H1 (cell line): ENCODE results near the gene SLC27A2. TPM values are rescaled to one million over a fixed set of nuclear protein-coding genes. Genes with fewer than 3 reads are reported as not detected.
A peak's percentile ranks its signal among the peaks of the same experiment; 100 is the strongest.

ENCODE experiments used
- CTCF ChIA-PET: fragments of 300-600 bp; sonication (Branson Sonifier 250); formaldehyde crosslinking; loops from one replicate; lab custom pipeline; 2021; ENCODE audit not compliant: partially characterized antibody; lab: Charles Lee
- POLR2A ChIA-PET: fragments of 300-600 bp; sonication (Branson Sonifier 250); formaldehyde crosslinking; loops from one replicate; lab custom pipeline; 2021; ENCODE audit warnings: inconsistent platforms; ENCODE audit not compliant: partially characterized antibody; lab: Charles Lee
- DNase-seq, 2 experiments: peaks; one replicate each; pipeline versions ENCODE4 v3.0.0 to v3.0.0-alpha.2; 2010 to 2022; ENCODE audit warnings: low spot score in 2 of 2, low read depth in 1 of 2, mixed read lengths in 1 of 2
- FAIRE-seq: peaks from 2 replicates; lab custom pipeline; 2011; peaks lifted over from hg19 to GRCh38; lab: Jason Lieb, UNC
- H2AFZ ChIP-seq: 2 replicates; pipeline ENCODE4 v1.8.1; 2012; ENCODE audit warnings: low read length, inconsistent platforms
- H2AK5ac ChIP-seq: 2 replicates; pipeline ENCODE4 v1.6.1; 2013; ENCODE audit warnings: low read depth, low read length
- H2BK120ac ChIP-seq: replicated peaks from 2 replicates; pipeline ENCODE3; 2013; ENCODE audit warnings: low read depth, low read length, inconsistent platforms
- H2BK12ac ChIP-seq: 2 replicates; pipeline ENCODE4 v1.6.1; 2013; ENCODE audit warnings: low read depth, low read length
- H2BK15ac ChIP-seq: 2 replicates; pipeline ENCODE4 v1.6.1; 2013; ENCODE audit warnings: low read length
- H2BK20ac ChIP-seq: 2 replicates; pipeline ENCODE4 v1.6.1; 2013; ENCODE audit warnings: low read length
- H2BK5ac ChIP-seq: 2 replicates; pipeline ENCODE4 v1.6.1; 2013; ENCODE audit warnings: low read depth, low read length
- H3K14ac ChIP-seq: 2 replicates; pipeline ENCODE4 v1.6.1; 2013; ENCODE audit warnings: inconsistent platforms; ENCODE audit not compliant: insufficient read length
- H3K18ac ChIP-seq: 2 replicates; pipeline ENCODE4 v1.6.1; 2013; ENCODE audit warnings: low read length; ENCODE audit errors: extremely low read depth
- H3K23ac ChIP-seq: 2 replicates; pipeline ENCODE4 v1.6.1; 2013; ENCODE audit warnings: inconsistent platforms; ENCODE audit not compliant: insufficient read length
- H3K23me2 ChIP-seq: 2 replicates; pipeline ENCODE4 v1.6.1; 2013; ENCODE audit warnings: low read depth, low read length
- H3K27ac ChIP-seq: 2 replicates; pipeline ENCODE4 v1.6.1; 2011; ENCODE audit warnings: low read depth, low read length, inconsistent platforms
- H3K27me3 ChIP-seq, 4 experiments: replicated peaks in 1 of 4; 1 replicate in 1 of 4; 2 replicates in 3 of 4; pipeline versions ENCODE4 v1.6.1 to v1.8.1; 2011 to 2013; ENCODE audit warnings: low read length in 3 of 4, mild to moderate bottlenecking in 3 of 4, inconsistent platforms in 2 of 4, mixed read lengths in 2 of 4, moderate library complexity in 1 of 4; ENCODE audit not compliant: control insufficient read depth in 3 of 4, insufficient read depth in 3 of 4; ENCODE audit errors: extremely low read depth in 1 of 4
- H3K36me3 ChIP-seq, 4 experiments: 2 replicates each; pipeline versions ENCODE4 v1.6.1 to v1.8.1; 2011 to 2013; ENCODE audit warnings: mild to moderate bottlenecking in 4 of 4, low read length in 3 of 4, moderate library complexity in 2 of 4, control low read depth in 1 of 4, inconsistent platforms in 1 of 4; ENCODE audit not compliant: insufficient read depth in 4 of 4, control insufficient read depth in 2 of 4
- H3K4ac ChIP-seq: replicated peaks from 2 replicates; pipeline ENCODE3; 2013; ENCODE audit warnings: low read length, low read depth, mixed read lengths, inconsistent platforms; ENCODE audit not compliant: insufficient read length
- H3K4me1 ChIP-seq, 4 experiments: replicated peaks in 1 of 4; 1 replicate in 1 of 4; 2 replicates in 3 of 4; pipeline versions ENCODE4 v1.6.1 to v1.8.1; 2011 to 2013; ENCODE audit warnings: low read length in 3 of 4, inconsistent platforms in 2 of 4, mixed read lengths in 1 of 4; ENCODE audit not compliant: insufficient read depth in 4 of 4, control insufficient read depth in 3 of 4
- H3K4me2 ChIP-seq, 2 experiments: 2 replicates each; pipeline versions ENCODE4 v1.6.1 to v1.8.1; 2011 to 2013; ENCODE audit warnings: low read depth in 2 of 2, low read length in 2 of 2, control low read depth in 1 of 2, inconsistent platforms in 1 of 2, mild to moderate bottlenecking in 1 of 2; ENCODE audit not compliant: insufficient read depth in 1 of 2
- H3K4me3 ChIP-seq, 4 experiments: fragments of 200-600, 300-600 bp in 1 of 4; sonication (generic), shearing (Covaris generic), sonication (Bioruptor Twin) in 1 of 4; 2 replicates each; pipeline versions ENCODE4 v1.5.1 to v1.8.1; 2011 to 2016; ENCODE audit warnings: low read length in 4 of 4, low read depth in 3 of 4, control low read depth in 2 of 4, inconsistent platforms in 2 of 4, mild to moderate bottlenecking in 2 of 4, mixed read lengths in 1 of 4, moderate library complexity in 1 of 4; ENCODE audit not compliant: insufficient read depth in 2 of 4; ENCODE audit errors: extremely low read depth in 1 of 4
- H3K56ac ChIP-seq: replicated peaks from 2 replicates; pipeline ENCODE3; 2013; ENCODE audit warnings: low read depth, mild to moderate bottlenecking, mixed read lengths, low read length, inconsistent platforms; ENCODE audit not compliant: insufficient read length
- H3K79me1 ChIP-seq: 2 replicates; pipeline ENCODE4 v1.6.1; 2013; ENCODE audit warnings: low read depth, low read length, control low read depth
- H3K79me2 ChIP-seq, 2 experiments: 2 replicates each; pipeline versions ENCODE4 v1.6.1 to v1.8.1; 2012 to 2013; ENCODE audit warnings: low read length in 2 of 2, mild to moderate bottlenecking in 2 of 2, inconsistent platforms in 1 of 2; ENCODE audit not compliant: insufficient read depth in 2 of 2, control insufficient read depth in 1 of 2
- H3K9ac ChIP-seq, 4 experiments: replicated peaks in 1 of 4; 1 replicate in 1 of 4; 2 replicates in 3 of 4; pipeline versions ENCODE4 v1.6.1 to v1.8.1; 2011 to 2013; ENCODE audit warnings: low read depth in 3 of 4, low read length in 3 of 4, control low read depth in 2 of 4, mild to moderate bottlenecking in 2 of 4, moderate library complexity in 2 of 4, inconsistent platforms in 1 of 4; ENCODE audit errors: extremely low read depth in 1 of 4
- H3K9me3 ChIP-seq, 2 experiments: 2 replicates each; pipeline versions ENCODE4 v1.6.1 to v1.8.1; 2012 to 2013; ENCODE audit warnings: mild to moderate bottlenecking in 2 of 2, moderate library complexity in 2 of 2, control low read depth in 1 of 2, inconsistent platforms in 1 of 2, low read depth in 1 of 2, low read length in 1 of 2, mixed read lengths in 1 of 2; ENCODE audit not compliant: insufficient read depth in 2 of 2
- H4K20me1 ChIP-seq, 2 experiments: replicated peaks in 1 of 2; 2 replicates each; pipeline versions ENCODE3 to v1.8.1; 2011 to 2013; ENCODE audit warnings: inconsistent platforms in 2 of 2, low read length in 2 of 2, mild to moderate bottlenecking in 1 of 2; ENCODE audit not compliant: insufficient read depth in 2 of 2, control insufficient read depth in 1 of 2
- H4K5ac ChIP-seq: 2 replicates; pipeline ENCODE4 v1.6.1; 2013; ENCODE audit warnings: low read length, low read depth, mixed read lengths, inconsistent platforms; ENCODE audit not compliant: insufficient read length
- H4K8ac ChIP-seq: 2 replicates; pipeline ENCODE4 v1.8.0; 2013; ENCODE audit warnings: mild to moderate bottlenecking, moderate library complexity, low read length, inconsistent platforms; ENCODE audit not compliant: insufficient read depth; ENCODE audit errors: extremely low read depth
- H4K91ac ChIP-seq: replicated peaks from 2 replicates; pipeline ENCODE3; 2013; ENCODE audit warnings: low read length, mixed read lengths, inconsistent platforms; ENCODE audit not compliant: insufficient read length
- RBBP5 ChIP-seq: IDR thresholded peaks from 2 replicates; pipeline ENCODE4 v1.7.1; 2012; ENCODE audit warnings: low read depth, mild to moderate bottlenecking, inconsistent platforms, low read length, moderate library complexity, borderline replicate concordance
- SIN3A ChIP-seq, 2 experiments: IDR thresholded peaks in 1 of 2; conservative IDR thresholded peaks in 1 of 2; 2 replicates each; pipeline ENCODE4 v1.6.1; 2011 to 2012; ENCODE audit warnings: low read length in 2 of 2, improper control_type of control experiment in 1 of 2, low read depth in 1 of 2, mild to moderate bottlenecking in 1 of 2
- TAF7 ChIP-seq: optimal IDR thresholded peaks from 2 replicates; pipeline ENCODE3; 2011; ENCODE audit warnings: low read depth, mild to moderate bottlenecking, inconsistent platforms, low read length, moderate library complexity, borderline replicate concordance
- ZNF274 ChIP-seq: IDR thresholded peaks from 2 replicates; pipeline ENCODE4 v1.7.0; 2012; ENCODE audit warnings: low read length, borderline replicate concordance; ENCODE audit errors: extremely low read depth
- WGBS, 2 experiments: shearing (Covaris generic) in 1 of 2; methylation state at CpG; one replicate each; pipeline versions ENCODE4 v1.1.6 to v1.1.7; 2013 to 2015; ENCODE audit warnings: low lambda C conversion rate in 2 of 2, mixed read lengths in 2 of 2, inconsistent platforms in 1 of 2, low coverage in 1 of 2, missing lambda C conversion rate in 1 of 2; ENCODE audit not compliant: insufficient replicate concordance in 2 of 2, insufficient coverage in 1 of 2, insufficient read length in 1 of 2; ENCODE audit errors: extremely low coverage in 1 of 2, missing lambda C conversion rate in 1 of 2; 5-methylcytosine and 5-hydroxymethylcytosine counted together
- polyA plus RNA-seq, 7 experiments: library from polyadenylated mRNA; depleted of rRNA in 3 of 7; stranded (reverse) in 5 of 7; unstranded in 2 of 7; fragments of >200 nt in 5 of 7; fragments of 200-250 nt in 2 of 7; gene quantifications; 1 replicate in 5 of 7; 2 replicates in 1 of 7; 4 replicates in 1 of 7; pipeline versions ENCODE4 v1.2.1 to v1.2.3, GENCODE V29; 2011 to 2013; ENCODE audit warnings: missing spikeins in 2 of 7, mixed read lengths in 2 of 7
- total RNA-seq: library from RNA; stranded (reverse); fragmentation: NEBNext Ultra II Directional; extraction: Animal tissue kit (Norgen Biotek cat#: 25700); gene quantifications from 2 replicates; pipeline ENCODE4 v1.2.1, GENCODE V29; 2021

SLC27A2 gene
- total and polyA plus RNA-seq, 2 of the 8 experiments (the other 6 are each of a cell fraction or from before 2014, with no cell fraction given), result 5.6 to 5.8 TPM

DNA sequence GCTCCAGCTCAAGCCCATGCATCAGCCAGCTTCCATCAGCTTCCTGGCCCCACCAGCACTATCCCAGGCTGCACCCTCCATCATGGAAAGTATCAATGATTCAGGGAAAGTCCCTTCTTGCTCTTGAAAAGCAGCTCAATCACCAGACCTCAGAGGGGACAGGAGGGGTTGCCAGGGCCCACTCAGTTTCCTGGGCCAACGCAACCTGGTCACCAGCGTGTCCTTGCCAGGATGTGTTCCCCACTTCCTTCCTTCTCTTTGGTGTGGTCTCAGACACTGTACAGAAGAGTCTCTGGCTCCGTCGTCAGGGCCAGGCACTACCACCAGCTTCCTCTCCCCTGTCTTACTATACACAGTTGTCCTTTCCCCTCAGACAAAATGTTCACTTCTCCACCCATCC is 80.5 kb downstream of the SLC27A2 start:
- H4K5ac ChIP-seq, result no peak overlapping the region
- H3K4ac ChIP-seq, result no peak overlapping the region
- ChIA-PET CTCF (interaction anchor here (1.0 to 1.6 kb wide), 8 partner anchors 12 to 114 kb away, joined by 3 to 7 read pairs (median 4); no protein-coding TSS in a partner anchor), POLR2A (no interaction called here)
- no peak overlapping the region for H3K23ac ChIP-seq
- FAIRE-seq, result no peak
- 0 out of 2 replicates have a peak overlapping the region, but pooled peaks have one; percentile 17 for H2BK12ac ChIP-seq
- no peak overlapping the region for H4K91ac ChIP-seq
- TF ChIP-seq SIN3A (conservative IDR thresholded peaks at IDR 0.05 in 1 of 2, IDR thresholded peaks at IDR 0.05 in 1 of 2; ENCODE audit: low read depth in 1 of 2, low read length in 2 of 2), result no peak
- TF ChIP-seq RBBP5, result no peak
- no peak for TF ChIP-seq TAF7
- no peak for TF ChIP-seq ZNF274
- no peaks in the 10 kb centered on the region for H3K79me2 ChIP-seq
- H3K18ac ChIP-seq, result no peak overlapping the region
- peaks cover 0 to 4% (median 1%) of the 10 kb centered on the region in 4 experiments; a peak in 3 of 7 replicates for H3K4me1 ChIP-seq
- H2BK15ac ChIP-seq, result no peak overlapping the region
- H3K27me3 ChIP-seq, result no peaks in the 10 kb centered on the region
- H2AFZ ChIP-seq, result no peak overlapping the region
- no peaks in the 10 kb centered on the region for H4K20me1 ChIP-seq
- H4K8ac ChIP-seq, result 0 out of 2 replicates have a peak overlapping the region, but pooled peaks have one; percentile 31
- H3K56ac ChIP-seq, result no peak overlapping the region
- H3K4me2 ChIP-seq, result no peak overlapping the region
- no peak overlapping the region for H3K4me3 ChIP-seq
- no peaks in the 10 kb centered on the region for H3K23me2 ChIP-seq
- 88% methylated on average over 4 of the region's 4 CpGs; no CpG with 5 or more reads in 1 of the 2 experiments for WGBS, 2 experiments
- no peak overlapping the region for H2BK20ac ChIP-seq
- no peak overlapping the region for H3K9ac ChIP-seq
- no peaks in the 10 kb centered on the region for H3K79me1 ChIP-seq
- H2BK120ac ChIP-seq, result no peak overlapping the region
- no peak overlapping the region for H2AK5ac ChIP-seq
- no peak for DNase-seq
- no peak overlapping the region for H3K27ac ChIP-seq
- no peaks in the 10 kb centered on the region for H3K9me3 ChIP-seq
- H3K36me3 ChIP-seq, result no peaks in the 10 kb centered on the region
- no peak overlapping the region for H2BK5ac ChIP-seq
- H3K14ac ChIP-seq, result no peak overlapping the region
